Neuronal stem cell (in vitro differentiated cells): ENCODE results near the gene GEMIN2.
A peak's percentile ranks its signal among the peaks of the same experiment; 100 is the strongest.
"Not testable (repeated sequence)": the region's sequence is repeated elsewhere in the genome, so short reads cannot be mapped to it uniquely, and the experiment has no call there.

Source experiments
- DNase-seq: peaks from one replicate; pipeline ENCODE4 v3.0.0-alpha.2; 2013; ENCODE audit warnings: low spot score
- H2AFZ ChIP-seq: one replicate; pipeline ENCODE4 v1.6.1; 2013; ENCODE audit warnings: mild to moderate bottlenecking, low read length, inconsistent platforms
- H2AK5ac ChIP-seq: 2 replicates; pipeline ENCODE4 v1.6.1; 2013; ENCODE audit warnings: low read depth, mild to moderate bottlenecking, inconsistent platforms, low read length, moderate library complexity, mixed read lengths
- H2BK120ac ChIP-seq: 2 replicates; pipeline ENCODE4 v1.6.1; 2013; ENCODE audit warnings: low read depth, mild to moderate bottlenecking, inconsistent platforms, low read length, moderate library complexity, mixed read lengths
- H2BK12ac ChIP-seq: one replicate; pipeline ENCODE4 v1.6.1; 2013; ENCODE audit warnings: low read length, inconsistent platforms
- H2BK15ac ChIP-seq: 2 replicates; pipeline ENCODE4 v1.6.1; 2013; ENCODE audit warnings: mild to moderate bottlenecking, low read length, inconsistent platforms, mixed read lengths
- H2BK5ac ChIP-seq: one replicate; pipeline ENCODE4 v1.6.1; 2013; ENCODE audit warnings: inconsistent platforms, mild to moderate bottlenecking, low read length, moderate library complexity
- H3K14ac ChIP-seq: one replicate; pipeline ENCODE4 v1.6.1; 2013; ENCODE audit warnings: low read length, inconsistent platforms
- H3K18ac ChIP-seq: 2 replicates; pipeline ENCODE4 v1.6.1; 2013; ENCODE audit warnings: low read length, inconsistent platforms
- H3K23ac ChIP-seq: 2 replicates; pipeline ENCODE4 v1.6.1; 2013; ENCODE audit warnings: low read depth, mild to moderate bottlenecking, mixed read lengths, low read length, inconsistent platforms; ENCODE audit not compliant: poor library complexity
- H3K27ac ChIP-seq: replicated peaks from 3 replicates; pipeline ENCODE4 v1.5.1; 2013; ENCODE audit warnings: low read length, inconsistent platforms
- H3K27me3 ChIP-seq, 3 experiments: 2 replicates each; pipeline ENCODE4 v1.6.1; 2013; ENCODE audit warnings: low read length in 3 of 3, mild to moderate bottlenecking in 2 of 3, inconsistent platforms in 1 of 3, low read depth in 1 of 3, mixed read lengths in 1 of 3, moderate library complexity in 1 of 3; ENCODE audit not compliant: control insufficient read depth in 3 of 3, insufficient read depth in 3 of 3
- H3K36me3 ChIP-seq, 2 donors: replicated peaks in 1 of 2; 2 replicates each; pipeline ENCODE4 v1.6.1; 2013; ENCODE audit warnings: low read length in 2 of 2; ENCODE audit not compliant: control insufficient read depth in 2 of 2, insufficient read depth in 2 of 2
- H3K4ac ChIP-seq: 2 replicates; pipeline ENCODE4 v1.6.1; 2013; ENCODE audit warnings: inconsistent platforms, mild to moderate bottlenecking, low read length, moderate library complexity
- H3K4me1 ChIP-seq, 2 donors: 1 replicate in 1 of 2; 2 replicates in 1 of 2; pipeline ENCODE4 v1.6.1; 2013; ENCODE audit warnings: low read length in 2 of 2, low read depth in 1 of 2; ENCODE audit not compliant: control insufficient read depth in 2 of 2, insufficient read depth in 1 of 2
- H3K4me2 ChIP-seq: one replicate; pipeline ENCODE4 v1.6.1; 2013; ENCODE audit warnings: mild to moderate bottlenecking, low read length, inconsistent platforms; ENCODE audit not compliant: insufficient read depth, poor library complexity, severe bottlenecking
- H3K4me3 ChIP-seq, 2 donors: 2 replicates each; pipeline ENCODE4 v1.5.1; 2013; ENCODE audit warnings: low read length in 2 of 2, mild to moderate bottlenecking in 2 of 2, inconsistent platforms in 1 of 2, moderate library complexity in 1 of 2
- H3K79me1 ChIP-seq: one replicate; pipeline ENCODE4 v1.6.1; 2013; ENCODE audit warnings: low read depth, mild to moderate bottlenecking, inconsistent platforms, low read length, moderate library complexity
- H3K9ac ChIP-seq: one replicate; pipeline ENCODE4 v1.6.1; 2013; ENCODE audit warnings: mild to moderate bottlenecking, low read depth, low read length, inconsistent platforms; ENCODE audit not compliant: poor library complexity
- H3K9me3 ChIP-seq, 2 donors: replicated peaks in 1 of 2; 2 replicates each; pipeline versions ENCODE3 to v1.6.1; 2013; ENCODE audit warnings: low read length in 2 of 2, mild to moderate bottlenecking in 2 of 2, inconsistent platforms in 1 of 2, low read depth in 1 of 2, mixed read lengths in 1 of 2, moderate library complexity in 1 of 2; ENCODE audit not compliant: control insufficient read depth in 2 of 2, insufficient read depth in 1 of 2
- H4K8ac ChIP-seq: one replicate; pipeline ENCODE4 v1.6.1; 2013; ENCODE audit warnings: low read depth, mild to moderate bottlenecking, inconsistent platforms, low read length, moderate library complexity
- H4K91ac ChIP-seq: one replicate; pipeline ENCODE4 v1.6.1; 2013; ENCODE audit warnings: low read length, low read depth, mild to moderate bottlenecking, inconsistent platforms; ENCODE audit not compliant: poor library complexity
- WGBS, 2 donors: extraction: QIAGEN DNeasy Blood & Tissue Kit; methylation state at CpG; one replicate each; pipeline ENCODE4 v1.1.7; 2013; ENCODE audit warnings: missing lambda C conversion rate in 2 of 2, mixed read lengths in 1 of 2; ENCODE audit not compliant: insufficient read length in 2 of 2, insufficient replicate concordance in 1 of 2; ENCODE audit errors: extremely low coverage in 2 of 2; 5-methylcytosine and 5-hydroxymethylcytosine counted together

The GEMIN2 gene

DNA sequence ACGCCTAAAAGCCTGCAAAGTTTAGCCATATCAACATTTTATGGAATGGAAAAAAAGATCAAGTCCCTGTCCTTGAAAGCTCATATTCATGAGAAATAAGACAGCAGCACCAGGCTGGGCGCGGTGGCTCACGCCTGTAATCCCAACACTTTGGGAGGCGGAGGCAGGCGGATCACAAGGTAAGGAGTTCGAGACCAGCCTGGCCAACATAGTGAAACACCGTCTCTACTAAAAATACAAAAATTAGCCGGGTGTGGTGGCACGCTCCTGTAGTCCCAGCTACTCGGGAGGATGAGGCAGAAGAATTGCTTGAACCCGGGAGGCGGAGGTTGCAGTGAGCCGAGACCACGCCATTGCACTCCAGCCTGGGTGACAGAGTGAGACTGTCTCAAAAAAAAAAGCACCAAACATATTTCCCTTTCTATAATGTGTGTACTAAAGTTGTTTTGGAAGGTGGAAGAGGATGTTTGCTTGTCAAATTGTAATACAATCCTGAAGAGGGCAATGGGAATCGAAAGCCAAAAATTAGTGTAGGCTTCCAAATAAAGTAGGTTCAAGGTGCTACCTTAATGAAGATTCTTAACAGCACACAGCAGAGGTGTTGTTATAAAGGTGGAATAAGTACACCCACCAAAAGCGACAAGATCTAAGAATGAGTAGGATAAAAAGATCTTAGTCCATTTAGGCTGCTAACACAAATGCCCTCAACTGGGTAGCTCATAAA is 9.9 kb upstream of the GEMIN2 start:
- H3K4me1 ChIP-seq, DNase-seq, H3K36me3 ChIP-seq, H4K91ac ChIP-seq, H3K4ac ChIP-seq, H3K4me2 ChIP-seq, H3K14ac ChIP-seq, H3K9me3 ChIP-seq, H3K27me3 ChIP-seq, H4K8ac ChIP-seq, H2BK15ac ChIP-seq, H3K79me1 ChIP-seq, H3K23ac ChIP-seq, H2BK5ac ChIP-seq, H3K9ac ChIP-seq, H2BK120ac ChIP-seq, H2BK12ac ChIP-seq, H3K18ac ChIP-seq, H2AK5ac ChIP-seq: not testable (repeated sequence)
- Histone ChIP-seq H3K4me3 (peak overlapping the region in 1 of 2 donors; percentile 62), H2AFZ (peak overlapping the region; percentile 93), H3K27ac (peak overlapping the region; percentile 89)
- WGBS, 2 donors: no CpG with 5 or more reads among the region's 17 CpGs

DNA sequence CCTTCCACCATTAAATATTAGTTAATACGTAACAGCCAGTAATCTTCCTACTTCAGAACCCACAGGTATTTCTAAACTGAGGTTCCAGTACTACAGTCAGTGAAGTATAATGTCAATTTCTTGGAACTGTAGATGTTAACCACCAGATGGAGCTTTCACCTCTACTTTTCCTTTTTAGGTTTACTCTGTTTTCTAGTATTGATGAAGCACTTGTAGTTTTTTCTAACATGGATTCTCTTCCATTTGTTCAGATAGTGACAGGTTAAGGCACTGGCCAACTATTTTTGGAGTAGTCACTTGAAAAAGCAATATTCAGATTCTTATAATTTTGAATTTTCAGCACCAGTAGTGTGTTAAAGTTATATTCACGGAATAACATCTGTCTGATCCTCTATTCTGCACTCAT is 6.5 kb upstream of the GEMIN2 start:
- no peak for DNase-seq
- Histone ChIP-seq H2BK5ac (no peak overlapping the region), H3K27me3 (no peaks in the 10 kb centered on the region), H2AFZ (no peak overlapping the region), H3K14ac (no peak overlapping the region), H3K4me1 (peaks cover 0 to 6% of the 10 kb centered on the region in 2 donors), H3K9me3 (no peaks in the 10 kb centered on the region), H3K4me3 (no peak overlapping the region), H4K8ac (no peak overlapping the region), H2BK120ac (no peak overlapping the region), H3K27ac (no peak overlapping the region), H3K23ac (no peak overlapping the region), H2AK5ac (no peak overlapping the region), H3K79me1 (peaks cover 1% of the 10 kb centered on the region), H4K91ac (no peak overlapping the region), H3K36me3 (no peaks in the 10 kb centered on the region), H3K18ac (no peak overlapping the region), H3K9ac (no peak overlapping the region), H3K4ac (no peak overlapping the region), H2BK15ac (no peak overlapping the region), H3K4me2 (no peak overlapping the region), H2BK12ac (no peak overlapping the region)
- no CpG with 5 or more reads among the region's 2 CpGs for WGBS, 2 donors

DNA sequence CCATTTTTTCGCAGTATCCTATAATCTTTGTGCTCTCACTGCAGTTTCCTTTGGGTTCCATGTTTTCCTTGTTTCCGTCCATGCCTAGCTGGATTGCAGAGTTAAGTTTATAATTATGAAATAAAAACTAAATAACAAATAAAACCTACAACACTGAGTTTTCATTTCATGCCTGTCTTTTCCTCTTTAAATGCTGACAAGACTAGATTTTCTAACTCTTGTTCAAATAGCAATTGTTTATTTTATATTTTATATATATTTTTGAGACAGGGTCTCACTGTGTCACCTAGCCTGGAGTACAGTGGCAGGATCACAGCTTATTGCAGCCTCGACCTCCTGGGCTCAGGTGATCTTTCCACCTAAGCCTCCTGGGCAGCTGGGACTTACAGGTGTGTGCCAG is 5.3 kb upstream of the GEMIN2 start:
- Histone ChIP-seq H2BK12ac (no peak overlapping the region), H3K36me3 (no peaks in the 10 kb centered on the region), H2BK120ac (no peak overlapping the region), H2BK15ac (no peak overlapping the region), H3K79me1 (no peaks in the 10 kb centered on the region), H3K23ac (no peak overlapping the region), H3K4me2 (no peak overlapping the region), H3K4ac (no peak overlapping the region), H3K9me3 (no peaks in the 10 kb centered on the region), H3K4me1 (peaks cover 0 to 4% of the 10 kb centered on the region in 2 donors), H3K27me3 (no peaks in the 10 kb centered on the region), H3K14ac (no peak overlapping the region), H3K4me3 (no peak overlapping the region), H2BK5ac (no peak overlapping the region), H4K8ac (no peak overlapping the region), H3K27ac (no peak overlapping the region), H2AK5ac (no peak overlapping the region), H3K9ac (no peak overlapping the region), H4K91ac (no peak overlapping the region), H3K18ac (no peak overlapping the region), H2AFZ (no peak overlapping the region)
- no CpG with 5 or more reads among the region's 3 CpGs for WGBS, 2 donors
- no peak for DNase-seq

DNA sequence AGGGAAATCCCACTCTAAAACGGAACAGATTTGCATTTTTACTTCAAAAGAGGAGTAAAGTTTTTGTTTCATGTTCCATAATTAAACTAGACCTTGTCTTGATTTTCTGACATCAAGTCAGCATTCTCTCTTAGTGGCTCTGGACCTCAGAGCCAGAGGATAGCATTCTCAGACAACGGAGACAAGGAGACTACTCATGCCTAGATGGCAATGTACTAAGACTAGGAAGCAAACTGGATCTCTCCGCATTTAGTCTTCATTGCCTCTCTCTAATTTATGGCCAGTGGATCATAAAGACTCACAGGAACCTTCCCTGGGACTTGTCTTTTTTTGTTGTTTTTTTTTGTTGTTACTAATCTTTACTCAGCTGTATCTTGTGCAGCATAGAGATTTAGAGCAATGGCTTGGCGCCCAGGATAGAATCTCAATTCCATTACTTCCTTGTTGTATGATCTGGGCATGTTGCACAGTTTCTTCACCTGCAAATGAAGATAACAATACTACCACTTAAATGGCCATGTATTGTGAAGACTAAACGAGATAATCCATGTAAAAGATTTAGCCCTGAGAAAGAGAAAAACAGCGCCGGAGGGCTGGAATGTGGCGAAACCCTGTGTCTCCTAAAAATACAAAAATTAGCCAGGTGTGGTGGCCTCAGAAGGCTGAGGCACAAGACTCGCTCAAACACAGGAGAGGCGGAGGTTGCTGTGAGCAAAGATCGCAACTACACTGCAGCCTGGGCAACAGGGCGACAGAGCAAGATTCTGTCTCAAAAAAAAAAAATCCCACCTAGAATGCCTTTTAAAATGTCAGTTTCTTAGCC is 4.0 kb upstream of the GEMIN2 start:
- Histone ChIP-seq H3K4me2 (no peak overlapping the region), H3K27me3 (no peaks in the 10 kb centered on the region), H3K18ac (no peak overlapping the region), H3K9ac (no peak overlapping the region), H3K14ac (no peak overlapping the region), H2BK5ac (no peak overlapping the region), H3K23ac (no peak overlapping the region), H3K4ac (no peak overlapping the region), H2BK12ac (no peak overlapping the region), H3K79me1 (no peaks in the 10 kb centered on the region), H4K91ac (no peak overlapping the region), H2BK120ac (no peak overlapping the region), H3K36me3 (no peaks in the 10 kb centered on the region), H4K8ac (no peak overlapping the region), H3K4me1 (no peaks in the 10 kb centered on the region), H3K4me3 (no peak overlapping the region), H2BK15ac (no peak overlapping the region), H2AFZ (peak overlapping the region; percentile 71), H2AK5ac (no peak overlapping the region), H3K9me3 (no peaks in the 10 kb centered on the region), H3K27ac (no peak overlapping the region)
- no peak for DNase-seq
- no CpG with 5 or more reads among the region's 12 CpGs for WGBS, 2 donors
